ENCODE measurements around the gene GABRG3.

The GABRG3 gene

GRCh38 chr15:27433604-27434003 is 462.6 kb downstream of the GABRG3 start:
- DNase-seq = no peak

- no peak for DNase-seq
Measured at GRCh38 chr15:27438403-27439375, 467.7 kb downstream of the GABRG3 start.

- no peak for DNase-seq
Measured at GRCh38 chr15:27441120-27441519, 470.1 kb downstream of the GABRG3 start.

GRCh38 chr15:27448234-27448633 is 477.3 kb downstream of the GABRG3 start:
- DNase-seq = no peak

- DNase-seq = no peak
Measured at GRCh38 chr15:27448986-27449385, 478.0 kb downstream of the GABRG3 start.

GRCh38 chr15:27449941-27450340 is 479.0 kb downstream of the GABRG3 start:
- no peak for DNase-seq

- DNase-seq = no peak
Measured at GRCh38 chr15:27454281-27455075, 483.5 kb downstream of the GABRG3 start.

- DNase-seq = no peak
Measured at GRCh38 chr15:27456807-27457206, 485.8 kb downstream of the GABRG3 start.

- no peak for DNase-seq
Measured at GRCh38 chr15:27457766-27458165, 486.8 kb downstream of the GABRG3 start.

GRCh38 chr15:27458345-27459084 is 487.5 kb downstream of the GABRG3 start:
- DNase-seq = no peak

- no peak for DNase-seq
Measured at GRCh38 chr15:27459836-27460235, 488.9 kb downstream of the GABRG3 start.

- no peak for DNase-seq
Measured at GRCh38 chr15:27461181-27461580, 490.2 kb downstream of the GABRG3 start.

- no peak for DNase-seq
Measured at GRCh38 chr15:27463525-27464088, 492.6 kb downstream of the GABRG3 start.

GRCh38 chr15:27464941-27465612 is 494.1 kb downstream of the GABRG3 start:
- DNase-seq = no peak

- DNase-seq = no peak
Measured at GRCh38 chr15:27466758-27467157, 495.8 kb downstream of the GABRG3 start.

- no peak for DNase-seq
Measured at GRCh38 chr15:27468151-27468591, 497.2 kb downstream of the GABRG3 start.

GRCh38 chr15:27473845-27474244 is 502.9 kb downstream of the GABRG3 start:
- no peak for DNase-seq

- no peak for DNase-seq
Measured at GRCh38 chr15:27475395-27475794, 504.4 kb downstream of the GABRG3 start.

- no peak for DNase-seq
Measured at GRCh38 chr15:27479296-27480140, 508.5 kb downstream of the GABRG3 start.

GRCh38 chr15:27480141-27480530 is 509.2 kb downstream of the GABRG3 start:
- no peak for DNase-seq

GRCh38 chr15:27480642-27481041 is 509.7 kb downstream of the GABRG3 start:
- no peak for DNase-seq
